ENCODE measurements around the gene PGLYRP2.

PGLYRP2 gene

GRCh38 chr19:15453906-15454860 is 25.1 kb downstream of the PGLYRP2 start:
- no peaks in the 10 kb centered on the region for H3K36me3 ChIP-seq (ENCODE audit: insufficient read depth, low read length)
- no peak overlapping the region for H3K9ac ChIP-seq (ENCODE audit: low read depth, low read length)
- no peaks in the 10 kb centered on the region for H3K9me3 ChIP-seq (ENCODE audit: control insufficient read depth, insufficient read depth, low read length)
- no peaks in the 10 kb centered on the region; the same call in 1 of the 2 replicates for H3K4me1 ChIP-seq (ENCODE audit: insufficient read depth, low read length)

- Histone ChIP-seq H3K9me3 (ENCODE audit: control insufficient read depth, insufficient read depth, low read length) (no peaks in the 10 kb centered on the region), H3K36me3 (ENCODE audit: insufficient read depth, low read length) (no peaks in the 10 kb centered on the region), H3K4me1 (ENCODE audit: insufficient read depth, low read length) (peaks cover 6% of the 10 kb centered on the region; the same call in 1 of the 2 replicates), H3K9ac (ENCODE audit: low read depth, low read length) (peak overlapping the region; percentile 50; the same call in 1 of the 2 replicates)
Measured at GRCh38 chr19:15453091-15453578, 26.2 kb downstream of the PGLYRP2 start.

DNA sequence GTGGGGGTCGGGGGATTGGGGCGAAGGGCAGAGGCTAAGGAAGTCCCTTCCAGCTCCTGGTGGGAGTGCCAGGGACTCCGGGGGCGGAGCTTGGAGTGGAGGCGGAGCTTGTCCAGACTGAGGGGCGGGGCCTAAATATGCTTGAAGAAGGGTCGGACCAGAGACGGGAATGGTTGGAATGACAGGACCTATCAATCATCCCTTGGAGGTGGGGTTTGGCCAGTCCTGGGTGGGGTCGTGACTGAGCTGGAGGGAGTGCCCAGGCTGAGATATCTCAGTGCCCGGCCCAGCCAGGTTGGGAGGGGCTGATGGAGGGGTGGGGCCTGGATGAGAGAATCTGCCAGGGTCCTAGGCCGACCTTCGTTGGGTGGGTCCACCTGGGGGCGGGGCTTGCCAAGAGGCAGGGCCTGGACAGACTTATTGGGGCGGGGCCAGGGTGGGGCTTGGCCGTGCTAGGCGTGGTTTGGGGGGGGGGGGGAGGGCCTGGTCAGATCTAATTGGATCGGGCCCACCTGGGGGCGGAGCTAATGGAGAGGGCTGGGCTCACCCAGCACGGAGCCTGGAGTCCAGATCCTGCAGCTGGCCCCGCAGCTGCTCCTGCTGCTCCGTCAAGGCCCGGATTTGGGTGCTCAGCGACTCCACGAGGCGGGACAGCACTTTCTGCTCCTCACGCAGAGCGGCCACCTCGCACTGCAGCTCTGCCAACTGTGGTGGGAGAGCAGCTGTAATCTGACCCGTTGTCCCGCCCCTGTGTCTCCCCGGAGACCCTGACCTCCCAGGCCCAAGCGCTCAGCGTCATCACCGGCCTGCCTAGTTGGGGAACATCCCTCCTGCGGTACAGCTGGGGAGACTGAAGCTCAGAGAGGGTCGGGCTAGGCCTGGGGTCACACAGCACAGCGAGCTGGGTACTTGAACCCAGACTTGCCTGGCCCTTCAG is 26.9 kb downstream of the PGLYRP2 start:
- H3K9ac ChIP-seq (ENCODE audit: low read depth, low read length), result peak overlapping the region; percentile 50; the same call in 1 of the 2 replicates
- H3K9me3 ChIP-seq (ENCODE audit: control insufficient read depth, insufficient read depth, low read length), result no peaks in the 10 kb centered on the region
- H3K36me3 ChIP-seq (ENCODE audit: insufficient read depth, low read length), result no peaks in the 10 kb centered on the region
- H3K4me1 ChIP-seq (ENCODE audit: insufficient read depth, low read length), result peaks cover 6% of the 10 kb centered on the region; the same call in 1 of the 2 replicates

- Histone ChIP-seq H3K9me3 (ENCODE audit: control insufficient read depth, insufficient read depth, low read length) (no peaks in the 10 kb centered on the region), H3K4me1 (ENCODE audit: insufficient read depth, low read length) (peaks cover 6% of the 10 kb centered on the region; the same call in 1 of the 2 replicates), H3K9ac (ENCODE audit: low read depth, low read length) (no peak overlapping the region), H3K36me3 (ENCODE audit: insufficient read depth, low read length) (no peaks in the 10 kb centered on the region)
Measured at GRCh38 chr19:15450528-15450890, 28.8 kb downstream of the PGLYRP2 start.

DNA sequence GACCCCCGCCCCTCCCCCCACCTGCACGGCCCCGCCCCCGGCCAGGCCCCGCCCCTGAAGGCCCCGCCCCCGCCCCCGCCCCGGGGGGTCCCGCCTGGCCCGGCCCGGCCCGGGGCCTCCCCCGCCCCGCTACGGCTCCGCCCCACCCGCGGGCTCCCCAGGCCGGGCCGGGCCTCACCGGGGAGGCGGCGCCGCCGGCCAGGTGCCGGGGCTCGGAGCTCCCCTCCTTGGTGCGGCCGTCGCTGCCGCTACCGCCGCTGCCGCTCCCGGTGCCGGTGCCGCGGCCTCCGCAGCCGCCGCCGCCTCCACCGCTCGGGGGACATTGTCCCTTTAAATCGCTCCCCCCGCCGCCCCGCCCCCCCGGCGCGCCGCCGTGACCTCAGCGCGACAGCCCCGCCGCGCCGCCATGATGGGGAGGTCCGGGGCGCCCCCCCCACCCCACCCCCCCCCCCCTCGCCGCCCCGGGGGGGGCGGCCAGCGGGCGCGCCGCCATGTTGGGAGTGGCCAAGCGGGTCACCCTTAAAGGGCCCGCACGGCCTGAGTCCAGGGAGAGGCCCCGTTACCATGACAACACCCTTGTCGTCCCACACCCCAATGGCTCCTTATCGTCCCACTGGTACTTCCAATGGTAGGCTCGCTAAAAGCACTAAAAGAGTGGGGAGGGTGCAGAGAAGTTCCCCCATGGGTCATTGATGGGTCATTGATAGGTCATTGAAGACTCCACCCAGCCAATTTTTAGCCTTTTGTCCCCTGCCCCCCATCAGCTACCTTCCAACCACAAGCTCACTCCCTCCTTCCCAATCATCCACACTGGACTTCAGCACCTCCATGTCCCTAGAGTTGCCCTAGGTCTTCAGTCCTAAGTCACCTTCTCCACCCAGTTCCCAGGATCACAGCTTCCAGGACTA is 29.4 kb downstream of the PGLYRP2 start, which contains the start of gene WIZ:
TSS of gene WIZ (minus strand) at position 337 of the 908 bp plus-strand sequence. CDS start 1,649 bp downstream, outside the sequence.
- Histone ChIP-seq H3K36me3 (ENCODE audit: insufficient read depth, low read length) (no peaks in the 10 kb centered on the region), H3K9me3 (ENCODE audit: control insufficient read depth, insufficient read depth, low read length) (no peaks in the 10 kb centered on the region), H3K9ac (ENCODE audit: low read depth, low read length) (peak within 1 kb of the TSS; percentile 67; the same call in 1 of the 2 replicates), H3K4me1 (ENCODE audit: insufficient read depth, low read length) (peaks cover 6% of the 10 kb centered on the region; the same call in 1 of the 2 replicates)

DNA sequence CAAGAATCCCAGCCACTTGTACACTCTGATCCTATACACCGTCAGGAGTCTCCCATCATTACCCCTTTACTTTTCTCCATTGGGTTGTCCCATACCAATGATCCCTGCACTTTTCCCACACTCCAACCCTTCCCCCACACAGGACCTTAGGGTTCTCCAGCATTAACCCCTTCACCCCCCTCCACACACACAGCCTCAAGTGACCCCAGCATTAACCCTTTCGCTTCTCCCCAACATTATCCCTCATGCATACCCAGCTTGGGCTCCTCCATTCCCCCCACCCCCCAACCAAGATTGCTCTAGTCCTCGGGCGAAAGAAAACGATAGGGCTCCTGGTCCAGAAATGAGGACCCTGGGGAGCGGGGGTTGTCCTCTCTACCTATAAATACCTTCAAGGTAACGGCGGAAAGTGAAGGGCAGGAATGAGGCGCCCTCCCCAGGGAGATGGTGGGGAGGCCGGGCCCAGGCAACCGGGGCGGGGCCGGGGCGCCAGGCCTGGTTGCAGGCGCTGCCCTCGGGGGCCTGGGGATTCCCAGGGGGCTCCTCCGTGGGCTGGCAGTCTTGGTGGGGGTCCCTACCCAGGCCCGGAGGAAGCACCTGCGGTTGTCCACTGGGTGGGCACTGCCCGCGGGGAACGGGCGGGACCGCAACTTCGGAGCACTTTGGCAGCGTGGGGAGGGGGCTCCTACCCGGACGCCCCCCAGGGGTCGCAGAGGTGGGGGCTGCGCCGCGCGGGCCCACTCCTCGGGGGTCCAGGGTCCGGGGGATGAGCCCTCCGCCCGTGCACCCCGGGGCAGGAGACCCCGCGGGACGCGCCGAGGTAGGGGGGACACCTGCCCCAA is 30.3 kb downstream of the PGLYRP2 start:
- Histone ChIP-seq H3K36me3 (ENCODE audit: insufficient read depth, low read length) (no peaks in the 10 kb centered on the region), H3K9me3 (ENCODE audit: control insufficient read depth, insufficient read depth, low read length) (no peaks in the 10 kb centered on the region), H3K4me1 (ENCODE audit: insufficient read depth, low read length) (peaks cover 6% of the 10 kb centered on the region; the same call in 1 of the 2 replicates), H3K9ac (ENCODE audit: low read depth, low read length) (peak overlapping the region; percentile 67; the same call in 1 of the 2 replicates)

- H3K9me3 ChIP-seq (ENCODE audit: control insufficient read depth, insufficient read depth, low read length), result no peaks in the 10 kb centered on the region
- peaks cover 6% of the 10 kb centered on the region; the same call in 1 of the 2 replicates for H3K4me1 ChIP-seq (ENCODE audit: insufficient read depth, low read length)
- H3K36me3 ChIP-seq (ENCODE audit: insufficient read depth, low read length), result no peaks in the 10 kb centered on the region
- peak overlapping the region; percentile 67; the same call in 1 of the 2 replicates for H3K9ac ChIP-seq (ENCODE audit: low read depth, low read length)
Measured at GRCh38 chr19:15448044-15448777, 31.1 kb downstream of the PGLYRP2 start.

DNA sequence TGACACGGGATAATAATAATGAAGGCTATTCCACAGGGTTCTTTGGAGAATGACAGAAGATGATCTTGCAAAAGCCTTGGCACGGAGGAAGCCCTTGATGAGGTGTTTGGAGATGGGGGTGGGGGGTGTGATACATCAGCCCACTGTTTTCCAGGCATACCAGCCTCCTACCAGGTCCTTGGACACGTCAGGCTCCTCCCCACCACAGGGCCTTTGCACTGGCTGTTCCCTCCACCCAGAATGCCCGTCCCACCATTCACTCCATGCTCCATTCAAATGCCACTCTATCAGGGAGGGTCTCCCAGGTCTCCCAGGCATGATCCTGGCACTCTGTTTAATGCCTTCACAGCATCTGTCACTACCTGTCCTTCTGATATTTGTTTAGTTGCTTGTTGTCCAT is 32.2 kb downstream of the PGLYRP2 start:
- peaks cover 6% of the 10 kb centered on the region; the same call in 1 of the 2 replicates for H3K4me1 ChIP-seq (ENCODE audit: insufficient read depth, low read length)
- no peaks in the 10 kb centered on the region for H3K9me3 ChIP-seq (ENCODE audit: control insufficient read depth, insufficient read depth, low read length)
- no peaks in the 10 kb centered on the region for H3K36me3 ChIP-seq (ENCODE audit: insufficient read depth, low read length)
- H3K9ac ChIP-seq (ENCODE audit: low read depth, low read length), result no peak overlapping the region

DNA sequence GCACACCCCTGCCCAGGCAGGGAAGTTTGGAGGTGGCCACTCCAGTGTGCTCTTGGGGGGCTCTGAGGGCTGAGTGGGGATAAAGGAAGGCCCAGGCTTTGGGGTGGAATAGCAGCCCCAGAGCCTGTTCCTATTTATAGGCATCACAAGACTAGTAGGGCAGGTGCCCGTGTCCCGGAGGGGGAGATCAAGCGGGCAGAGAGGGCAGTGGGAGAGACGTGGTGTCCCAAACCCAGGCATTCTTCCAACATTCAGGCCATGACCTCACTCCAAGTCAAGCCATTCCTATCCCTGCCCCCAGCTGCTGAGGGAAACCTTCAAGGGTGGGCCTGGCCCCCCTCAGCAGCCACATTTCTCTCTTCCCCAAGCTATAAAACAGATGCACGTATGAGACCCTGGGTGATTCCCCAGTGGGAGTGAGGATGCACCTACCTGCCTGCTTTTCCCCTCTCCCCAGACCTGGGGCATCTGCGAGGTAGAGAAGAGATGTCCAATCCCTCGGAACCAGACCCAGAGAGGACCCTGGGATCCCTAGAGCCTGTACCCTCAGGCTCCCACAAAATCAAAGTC is 33.4 kb downstream of the PGLYRP2 start:
- Histone ChIP-seq H3K9ac (ENCODE audit: low read depth, low read length) (no peak overlapping the region), H3K4me1 (ENCODE audit: insufficient read depth, low read length) (peaks cover 6% of the 10 kb centered on the region; the same call in 1 of the 2 replicates), H3K9me3 (ENCODE audit: control insufficient read depth, insufficient read depth, low read length) (no peaks in the 10 kb centered on the region), H3K36me3 (ENCODE audit: insufficient read depth, low read length) (no peaks in the 10 kb centered on the region)

DNA sequence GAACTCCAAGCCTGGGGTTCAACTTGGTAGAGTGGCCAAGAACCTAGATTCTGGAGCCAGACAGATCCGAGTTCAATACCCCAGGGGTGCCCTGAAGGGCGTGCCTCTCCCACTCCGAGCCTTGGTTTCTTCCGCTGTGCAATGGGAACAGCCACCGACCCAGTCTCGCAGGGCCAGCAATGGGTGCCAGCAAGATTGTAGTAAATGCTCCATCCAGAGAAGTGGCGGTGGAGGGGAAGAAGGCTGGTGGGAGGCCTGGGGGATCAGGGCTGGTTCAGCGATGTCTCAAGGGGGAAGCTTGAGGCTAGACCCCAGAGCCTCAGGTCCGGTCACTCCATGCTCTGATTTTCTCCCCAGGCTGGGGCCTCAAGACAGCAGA is 34.1 kb downstream of the PGLYRP2 start:
- H3K36me3 ChIP-seq (ENCODE audit: insufficient read depth, low read length), result no peaks in the 10 kb centered on the region
- no peak overlapping the region for H3K9ac ChIP-seq (ENCODE audit: low read depth, low read length)
- H3K9me3 ChIP-seq (ENCODE audit: control insufficient read depth, insufficient read depth, low read length), result no peaks in the 10 kb centered on the region
- H3K4me1 ChIP-seq (ENCODE audit: insufficient read depth, low read length), result peaks cover 6% of the 10 kb centered on the region; the same call in 1 of the 2 replicates

- H3K9me3 ChIP-seq (ENCODE audit: control insufficient read depth, insufficient read depth, low read length), result no peaks in the 10 kb centered on the region
- H3K4me1 ChIP-seq (ENCODE audit: insufficient read depth, low read length), result peaks cover 6% of the 10 kb centered on the region; the same call in 1 of the 2 replicates
- no peak overlapping the region for H3K9ac ChIP-seq (ENCODE audit: low read depth, low read length)
- H3K36me3 ChIP-seq (ENCODE audit: insufficient read depth, low read length), result no peaks in the 10 kb centered on the region
Measured at GRCh38 chr19:15444505-15445226, 34.6 kb downstream of the PGLYRP2 start.
